CD4-positive, alpha-beta T cell treated with Interleukin-6 at 100 ng/mL for 8 hours (primary cell): ENCODE data around the gene ANO10.

Experiments
- DNase-seq: peaks from one replicate; pipeline ENCODE4 v3.0.0-alpha.2; 2020; ENCODE audit warnings: mixed read lengths, low spot score

The ANO10 gene

GRCh38 chr3:43346978-43347749 is 274.6 kb downstream of the ANO10 start:
- peak; percentile 64 for DNase-seq

GRCh38 chr3:43345877-43346276 is 275.9 kb downstream of the ANO10 start:
- DNase-seq: no peak

- DNase-seq: no peak
Measured at GRCh38 chr3:43345246-43345645, 276.6 kb downstream of the ANO10 start.

DNA sequence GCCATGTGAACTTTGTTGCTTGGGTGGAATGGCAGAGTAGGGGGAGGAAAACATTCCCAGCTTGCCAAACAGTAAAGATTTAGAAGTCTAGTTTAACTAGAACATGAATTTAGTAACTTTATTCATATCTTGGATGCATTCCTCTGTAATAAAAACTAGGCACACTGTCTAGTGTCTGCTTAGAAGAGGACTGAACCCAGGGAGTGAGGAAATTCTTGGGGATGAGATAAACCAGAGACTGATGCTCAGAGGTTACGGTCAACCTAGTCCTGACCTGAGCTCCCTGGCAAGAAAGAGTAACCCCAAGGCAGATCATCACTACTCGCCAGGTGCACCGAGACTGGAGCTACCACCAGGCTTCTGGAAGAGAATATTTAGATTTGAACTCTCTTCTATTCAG is 277.3 kb downstream of the ANO10 start:
- no peak for DNase-seq

- DNase-seq: no peak
Measured at GRCh38 chr3:43343815-43344214, 278.0 kb downstream of the ANO10 start.

DNA sequence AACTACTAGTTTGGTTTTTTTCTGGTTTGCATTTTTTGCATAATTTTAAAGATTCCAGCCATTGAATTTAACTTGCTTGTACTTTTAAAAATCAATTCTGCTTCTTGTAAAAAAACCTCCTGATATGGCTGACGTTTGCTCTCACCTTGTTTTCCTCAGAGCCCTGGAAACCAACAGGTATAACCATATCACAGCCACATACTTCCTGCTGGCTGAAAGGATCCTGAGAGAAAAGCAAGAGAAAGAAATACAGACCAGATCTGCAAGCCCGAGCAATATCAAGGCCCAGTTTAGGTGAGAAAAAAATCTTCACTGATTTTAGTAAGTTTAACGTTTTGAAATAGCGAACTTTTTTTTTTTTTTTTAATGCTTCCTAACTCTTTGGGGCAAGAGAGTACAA is 278.6 kb downstream of the ANO10 start:
- peak; percentile 15 for DNase-seq

DNA sequence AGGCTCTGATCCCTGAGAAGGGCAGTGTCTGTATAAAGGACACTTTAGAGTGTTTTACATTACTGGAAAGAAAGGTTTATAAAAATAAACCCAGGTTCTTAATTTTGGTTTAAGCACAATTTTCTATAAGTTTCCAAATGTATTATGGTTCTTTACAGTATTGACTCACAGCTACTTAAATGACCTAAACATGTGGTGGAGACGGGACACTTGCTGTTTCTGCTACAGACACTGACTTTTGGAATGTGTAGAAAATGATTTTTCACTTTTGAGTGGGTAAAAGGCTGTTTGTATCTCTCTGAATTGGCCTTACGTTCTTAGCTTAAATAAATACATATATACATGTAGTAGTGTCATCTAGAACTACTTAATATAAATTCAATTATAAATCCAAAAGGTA is 280.0 kb downstream of the ANO10 start:
- no peak for DNase-seq

DNA sequence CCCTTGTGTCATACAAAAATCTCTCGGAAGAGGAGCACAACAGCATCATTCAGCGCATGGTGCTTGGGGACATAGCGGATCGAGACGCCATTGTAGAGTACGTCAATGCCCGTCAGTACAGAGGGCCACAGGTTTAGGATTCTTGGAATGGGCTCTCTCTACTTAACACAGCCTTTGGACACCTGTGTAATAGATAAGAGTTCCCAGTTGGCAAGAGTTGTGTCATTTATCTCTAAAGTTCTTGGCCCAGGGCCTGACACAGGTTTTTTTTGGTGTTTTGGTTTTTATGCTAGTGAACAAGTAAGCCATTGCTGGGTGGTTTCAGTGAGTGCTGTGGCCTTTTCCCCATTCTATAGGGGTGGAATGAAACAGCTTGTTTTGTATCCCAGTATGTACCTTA is 281.4 kb downstream of the ANO10 start:
- DNase-seq: no peak

GRCh38 chr3:43338295-43338694 is 283.5 kb downstream of the ANO10 start:
- no peak for DNase-seq

GRCh38 chr3:43335799-43336198 is 286.0 kb downstream of the ANO10 start:
- DNase-seq: no peak

GRCh38 chr3:43334976-43335375 is 286.8 kb downstream of the ANO10 start:
- no peak for DNase-seq

GRCh38 chr3:43331381-43331780 is 290.4 kb downstream of the ANO10 start:
- DNase-seq: no peak

GRCh38 chr3:43330981-43331380 is 290.8 kb downstream of the ANO10 start:
- no peak for DNase-seq

GRCh38 chr3:43328653-43329052 is 293.2 kb downstream of the ANO10 start:
- DNase-seq: no peak

- DNase-seq: no peak
Measured at GRCh38 chr3:43327582-43327979, 294.2 kb downstream of the ANO10 start.

GRCh38 chr3:43326891-43327581 is 294.8 kb downstream of the ANO10 start:
- no peak for DNase-seq

GRCh38 chr3:43323541-43323940 is 298.3 kb downstream of the ANO10 start:
- no peak for DNase-seq

- DNase-seq: no peak
Measured at GRCh38 chr3:43320288-43320687, 301.5 kb downstream of the ANO10 start.

DNA sequence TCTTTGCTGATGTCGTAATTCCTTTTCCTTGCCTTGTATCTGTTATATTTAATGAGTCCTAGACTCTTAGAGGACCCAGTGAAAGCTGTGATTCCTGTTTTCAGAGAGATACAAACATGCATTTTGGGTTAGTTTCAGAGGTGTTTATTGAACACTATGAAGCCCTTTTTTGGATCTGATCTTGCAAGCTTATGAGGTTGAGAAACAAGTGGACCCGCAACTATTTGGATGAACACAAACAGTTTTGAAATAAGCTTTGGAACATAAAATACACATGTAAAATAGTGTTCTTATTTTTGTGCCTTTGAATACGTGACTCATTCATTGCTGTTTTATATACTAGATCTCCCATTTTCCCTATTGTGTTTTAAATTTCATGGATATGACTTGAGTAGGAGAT is 302.0 kb downstream of the ANO10 start:
- no peak for DNase-seq

DNA sequence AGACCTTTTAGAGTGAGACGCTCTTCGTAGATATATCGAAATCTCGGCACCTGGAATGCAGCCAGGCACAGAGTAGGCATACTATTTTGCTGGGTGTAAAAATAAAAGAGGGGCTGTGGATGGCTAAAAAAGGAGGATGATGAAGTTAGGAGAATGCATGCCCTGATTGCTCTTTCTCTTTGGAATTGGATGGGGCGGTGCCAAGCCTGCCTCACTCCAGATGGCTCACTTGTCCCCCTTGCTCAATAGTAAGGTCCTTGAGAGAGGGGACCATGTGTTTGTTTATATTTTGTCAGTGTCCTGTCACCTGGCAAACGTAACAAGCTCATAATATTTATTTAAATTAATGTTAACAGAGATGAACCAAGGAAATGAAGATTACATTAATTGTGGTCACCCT is 302.4 kb downstream of the ANO10 start:
- no peak for DNase-seq

DNA sequence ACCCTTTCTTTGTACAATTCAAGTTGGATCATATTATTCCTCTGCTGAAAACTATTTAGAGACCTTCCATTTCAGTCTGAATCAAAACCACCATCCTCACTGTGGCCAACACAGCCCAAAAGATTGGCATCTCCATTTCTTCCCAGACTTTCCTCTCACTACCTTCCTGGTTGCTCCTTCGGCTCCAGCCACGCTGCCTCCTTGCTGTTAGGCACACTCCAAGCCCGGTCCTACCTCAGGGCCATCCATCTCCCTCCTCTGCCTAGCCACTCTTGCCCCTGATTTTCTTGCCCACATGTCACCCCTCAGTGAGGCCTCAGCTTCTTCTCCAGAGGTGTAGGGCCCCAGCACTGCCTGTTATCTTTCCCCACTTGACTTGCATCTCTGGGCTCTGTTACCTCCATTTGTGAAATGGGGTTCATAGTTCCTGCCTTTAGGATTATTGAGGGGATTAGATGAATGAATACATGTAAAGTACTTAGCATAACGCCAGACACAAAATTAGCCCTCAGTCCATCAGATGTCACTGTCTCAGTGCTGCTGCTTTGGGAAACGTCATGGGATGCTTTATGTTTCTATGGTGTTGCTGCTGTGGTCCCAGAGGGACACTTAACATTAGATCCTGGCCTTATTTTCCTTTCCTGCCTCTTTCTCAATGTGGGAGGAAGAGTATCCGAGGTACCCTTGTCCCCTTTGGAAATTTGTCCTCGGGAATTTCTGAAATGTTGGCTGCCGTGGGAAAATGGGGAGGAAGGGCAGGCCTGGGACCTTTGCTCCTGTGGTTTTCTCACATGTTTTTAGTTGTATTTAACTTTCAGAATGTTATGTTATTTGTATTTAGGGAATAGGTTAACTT is 304.1 kb downstream of the ANO10 start:
- DNase-seq: no peak

DNA sequence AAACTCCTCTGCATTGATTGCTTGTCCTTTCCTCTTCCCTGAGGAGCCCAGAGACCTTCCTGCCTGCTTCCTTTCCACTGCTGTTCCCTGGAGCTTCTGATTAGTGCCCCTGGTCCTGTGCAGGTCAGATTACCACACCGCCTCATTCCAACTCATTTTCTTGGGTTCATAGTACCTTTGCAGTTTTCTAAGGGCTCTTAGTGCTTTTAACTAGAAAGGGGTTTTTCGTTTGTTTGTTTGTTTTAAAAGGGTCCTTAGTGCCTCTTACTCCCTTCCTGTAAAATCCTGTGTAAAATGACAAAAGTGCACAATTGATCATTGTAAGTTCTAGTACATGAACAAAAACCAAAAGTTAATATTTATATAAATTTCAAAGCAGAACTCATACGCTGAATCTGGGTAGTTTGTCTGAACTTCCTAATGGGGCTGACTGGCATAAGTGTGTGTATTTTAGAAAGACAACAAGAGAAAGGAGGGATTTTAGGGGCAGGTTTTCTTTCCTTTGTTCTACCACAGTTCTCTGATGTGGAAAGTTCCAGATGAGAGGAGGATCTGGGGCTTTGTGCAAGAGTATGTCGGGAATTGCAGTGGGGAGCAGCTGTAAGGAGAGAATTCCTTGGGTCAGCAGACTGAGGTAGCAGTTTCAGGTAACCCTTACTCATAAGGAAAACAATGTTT is 304.9 kb downstream of the ANO10 start:
- DNase-seq: no peak
